Measurements from ENCODE around the gene C2CD2. TPM values are rescaled to one million over a fixed set of nuclear protein-coding genes. Genes with fewer than 3 reads are reported as not detected.

C2CD2 gene
- total RNA-seq, 4 donors from 2014 or later, result 6.7 to 22.3 (median 17.3) TPM

DNA sequence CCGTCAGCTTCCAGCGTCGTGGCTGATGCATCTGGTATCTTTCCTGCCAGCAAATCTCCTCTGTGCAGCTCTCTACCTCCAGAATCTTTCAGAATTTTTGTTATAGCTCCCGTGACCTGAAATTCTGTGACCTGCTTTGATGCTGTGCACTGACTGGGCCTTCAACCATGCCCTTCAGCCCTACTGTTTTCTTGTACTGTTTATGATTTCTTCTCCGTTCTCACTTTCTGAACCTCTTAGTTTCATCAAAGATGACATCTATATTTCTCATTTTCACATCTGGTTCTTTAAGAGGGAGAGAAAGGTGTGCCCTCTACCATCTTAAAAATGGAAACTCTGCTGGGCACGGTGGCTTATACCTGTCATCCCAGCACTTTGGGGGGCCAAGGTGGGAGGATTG is 80.4 kb downstream of the C2CD2 start:
- no peak for DNase-seq
- H3K4me3 ChIP-seq, result no peak overlapping the region
- H3K27ac ChIP-seq, result no peak overlapping the region
- peaks cover 0 to 15% (median 4%) of the 10 kb centered on the region in 4 donors for H3K4me1 ChIP-seq
- TF ChIP-seq, protein P1, sequence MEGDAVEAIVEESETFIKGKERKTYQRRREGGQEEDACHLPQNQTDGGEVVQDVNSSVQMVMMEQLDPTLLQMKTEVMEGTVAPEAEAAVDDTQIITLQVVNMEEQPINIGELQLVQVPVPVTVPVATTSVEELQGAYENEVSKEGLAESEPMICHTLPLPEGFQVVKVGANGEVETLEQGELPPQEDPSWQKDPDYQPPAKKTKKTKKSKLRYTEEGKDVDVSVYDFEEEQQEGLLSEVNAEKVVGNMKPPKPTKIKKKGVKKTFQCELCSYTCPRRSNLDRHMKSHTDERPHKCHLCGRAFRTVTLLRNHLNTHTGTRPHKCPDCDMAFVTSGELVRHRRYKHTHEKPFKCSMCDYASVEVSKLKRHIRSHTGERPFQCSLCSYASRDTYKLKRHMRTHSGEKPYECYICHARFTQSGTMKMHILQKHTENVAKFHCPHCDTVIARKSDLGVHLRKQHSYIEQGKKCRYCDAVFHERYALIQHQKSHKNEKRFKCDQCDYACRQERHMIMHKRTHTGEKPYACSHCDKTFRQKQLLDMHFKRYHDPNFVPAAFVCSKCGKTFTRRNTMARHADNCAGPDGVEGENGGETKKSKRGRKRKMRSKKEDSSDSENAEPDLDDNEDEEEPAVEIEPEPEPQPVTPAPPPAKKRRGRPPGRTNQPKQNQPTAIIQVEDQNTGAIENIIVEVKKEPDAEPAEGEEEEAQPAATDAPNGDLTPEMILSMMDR (IDR thresholded peaks at IDR 0.05), result no peak
- TF ChIP-seq POLR2A (IDR thresholded peaks at IDR 0.05), result no peak
- H3K9me3 ChIP-seq, result no peaks in the 10 kb centered on the region
- H3K27me3 ChIP-seq, result no peaks in the 10 kb centered on the region
- H3K36me3 ChIP-seq, result no peaks in the 10 kb centered on the region

DNA sequence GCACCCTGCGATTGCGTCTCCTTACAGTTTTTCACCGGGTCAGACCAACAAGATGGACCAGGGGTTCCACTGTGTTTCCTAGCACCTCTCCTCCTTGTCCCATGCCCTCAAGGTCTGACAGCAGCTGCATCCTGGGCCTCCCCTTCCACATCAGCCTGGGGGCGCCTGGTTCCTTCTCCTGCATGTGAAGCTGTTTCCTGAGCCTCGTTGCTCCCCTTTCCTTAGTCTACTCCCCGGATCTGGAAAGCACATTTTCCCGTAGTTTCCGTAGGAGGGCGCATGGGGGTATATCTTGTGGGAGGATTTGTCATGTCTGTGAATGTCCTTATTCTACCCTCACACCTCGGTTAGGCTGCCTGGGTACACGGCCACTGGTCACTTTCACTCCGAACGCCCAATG is 80.8 kb downstream of the C2CD2 start:
- H3K27me3 ChIP-seq, result no peaks in the 10 kb centered on the region
- H3K36me3 ChIP-seq, result no peaks in the 10 kb centered on the region
- TF ChIP-seq, protein P1 (IDR thresholded peaks at IDR 0.05), result no peak
- TF ChIP-seq POLR2A (IDR thresholded peaks at IDR 0.05), result no peak
- DNase-seq, result no peak
- peaks cover 0 to 12% (median 3%) of the 10 kb centered on the region in 4 donors for H3K4me1 ChIP-seq
- H3K27ac ChIP-seq, result no peak overlapping the region
- H3K4me3 ChIP-seq, result no peak overlapping the region
- no peaks in the 10 kb centered on the region for H3K9me3 ChIP-seq

DNA sequence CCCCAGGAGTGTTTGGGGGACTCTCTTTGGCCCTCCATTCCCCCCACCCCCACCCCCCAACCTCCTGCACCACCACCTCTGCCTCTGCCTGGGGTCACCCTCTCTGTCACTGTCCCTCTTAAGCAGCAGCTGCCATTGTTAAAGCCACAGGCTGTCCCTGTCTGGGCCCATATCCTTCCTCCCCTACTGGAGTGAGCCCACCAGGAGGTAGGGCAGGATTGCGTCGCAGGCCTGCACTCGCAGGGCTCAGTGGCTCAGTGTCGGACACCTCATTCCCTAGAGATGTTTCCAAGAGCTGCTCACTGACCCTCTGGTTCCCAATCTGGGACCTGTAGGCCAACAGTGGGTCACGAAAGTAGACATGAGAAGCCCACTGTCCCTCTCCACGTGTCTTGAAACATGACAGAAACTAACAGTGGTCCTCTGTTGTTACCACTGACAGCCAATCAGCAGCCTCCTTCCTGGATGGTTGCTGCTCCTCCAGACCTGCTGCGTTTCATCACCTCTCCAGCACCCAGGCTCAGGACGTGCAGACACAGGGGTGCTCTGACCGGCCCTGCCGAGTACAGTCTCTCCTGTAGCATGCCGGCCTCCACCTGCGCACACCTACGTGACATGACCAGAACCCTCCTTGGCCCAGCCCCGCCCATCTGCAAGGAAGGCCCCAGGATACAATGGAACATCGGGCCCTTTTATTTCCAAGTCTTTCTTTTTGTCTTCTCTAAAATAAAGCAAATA is 82.4 kb downstream of the C2CD2 start:
- no peak for DNase-seq
- Histone ChIP-seq H3K4me1 (no peaks in the 10 kb centered on the region), H3K9me3 (no peaks in the 10 kb centered on the region), H3K27ac (no peak overlapping the region), H3K36me3 (no peaks in the 10 kb centered on the region), H3K27me3 (no peaks in the 10 kb centered on the region), H3K4me3 (no peak overlapping the region)
- TF ChIP-seq, protein P1 (IDR thresholded peaks at IDR 0.05), result no peak
- TF ChIP-seq POLR2A (IDR thresholded peaks at IDR 0.05), result no peak

DNA sequence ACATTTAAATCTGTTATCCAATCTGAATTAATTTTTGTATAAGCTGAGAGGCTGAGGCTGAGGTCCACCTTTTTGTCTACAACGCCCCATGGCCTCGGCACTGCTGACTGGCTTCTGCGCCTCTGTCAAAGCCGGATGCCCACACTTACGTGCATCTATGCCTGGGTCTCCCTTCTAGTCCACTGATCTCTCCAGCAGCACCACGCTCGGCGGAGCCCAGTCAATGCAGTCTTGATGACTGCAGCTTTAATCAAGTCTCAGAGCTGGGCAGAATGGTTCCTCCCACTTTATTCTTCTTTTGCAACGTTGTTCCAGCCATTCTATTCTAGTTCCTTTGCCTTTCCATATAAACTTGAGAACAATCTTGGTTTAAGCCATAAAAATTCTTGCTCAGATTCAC is 84.0 kb downstream of the C2CD2 start:
- TF ChIP-seq, protein P1 (IDR thresholded peaks at IDR 0.05), result no peak
- no peak for TF ChIP-seq POLR2A (IDR thresholded peaks at IDR 0.05)
- no peaks in the 10 kb centered on the region for H3K27me3 ChIP-seq
- no peak overlapping the region for H3K4me3 ChIP-seq
- H3K9me3 ChIP-seq, result no peaks in the 10 kb centered on the region
- H3K36me3 ChIP-seq, result no peaks in the 10 kb centered on the region
- no peaks in the 10 kb centered on the region for H3K4me1 ChIP-seq
- no peak overlapping the region for H3K27ac ChIP-seq
- no peak for DNase-seq

DNA sequence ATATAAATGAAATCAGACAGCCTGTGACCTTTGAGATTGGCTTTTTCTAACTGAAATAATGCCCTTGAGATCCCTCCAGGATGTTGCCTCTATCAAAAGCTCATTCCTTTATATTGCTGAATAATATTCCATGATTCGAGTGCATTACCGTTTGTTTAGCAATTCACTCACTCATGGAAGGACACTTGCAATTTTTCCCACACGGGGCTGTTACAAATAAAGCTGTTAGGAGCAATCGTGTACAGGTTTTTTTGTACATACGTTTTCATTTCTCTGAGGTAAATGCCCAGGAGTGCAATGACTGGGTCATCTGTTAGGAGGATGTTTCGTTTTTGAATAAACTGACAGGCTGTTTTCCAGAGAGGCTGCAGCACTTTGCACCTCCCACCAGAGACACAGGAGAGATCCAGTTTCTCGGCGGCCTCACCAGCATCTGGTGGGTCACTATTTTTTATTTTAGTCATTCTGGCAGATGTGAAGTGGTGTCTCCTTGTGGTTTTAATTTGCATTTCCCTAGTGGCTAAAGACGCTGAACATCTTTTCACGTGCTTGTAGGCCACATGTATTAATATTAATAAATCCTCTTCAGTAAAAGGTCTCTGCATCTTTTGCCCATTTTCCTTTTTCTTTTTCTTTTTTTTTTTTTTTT is 85.6 kb downstream of the C2CD2 start:
- H3K4me1 ChIP-seq, result no peaks in the 10 kb centered on the region
- H3K36me3 ChIP-seq, result no peaks in the 10 kb centered on the region
- H3K27ac ChIP-seq, result no peak overlapping the region
- no peak overlapping the region for H3K4me3 ChIP-seq
- H3K27me3 ChIP-seq, result no peaks in the 10 kb centered on the region
- peak in 1 of 3 donors; percentile 30 for DNase-seq
- TF ChIP-seq POLR2A (IDR thresholded peaks at IDR 0.05), result no peak
- TF ChIP-seq, protein P1 (IDR thresholded peaks at IDR 0.05), result no peak
- H3K9me3 ChIP-seq, result no peaks in the 10 kb centered on the region

All from Peyer's patch (tissue), 4 donors.